ENCODE results near the gene MYO3B.

- TF ChIP-seq CTCF (IDR thresholded peaks at IDR 0.05) (no peak), POLR2A (IDR thresholded peaks at IDR 0.05) (no peak)
Measured at GRCh38 chr2:170481201-170481600, 303.3 kb downstream of the MYO3B start.

Measured in uterus (tissue), 2 donors.